Endodermal cell (in vitro differentiated cells): Measurements from ENCODE around the gene PRUNE2. TPM values are rescaled to one million over a fixed set of nuclear protein-coding genes. Genes with fewer than 3 reads are reported as not detected.

ENCODE experiments used
- DNase-seq: peaks from one replicate; pipeline ENCODE4 v3.0.0-alpha.2; 2017
- H3K27ac ChIP-seq: 2 replicates; pipeline ENCODE4 v1.5.1; 2013; ENCODE audit warnings: mild to moderate bottlenecking, low read depth, low read length, moderate library complexity
- H3K27me3 ChIP-seq: 2 replicates; pipeline ENCODE4 v1.6.1; 2013; ENCODE audit warnings: mild to moderate bottlenecking, low read length, moderate library complexity; ENCODE audit not compliant: insufficient read depth, control insufficient read depth, poor library complexity, severe bottlenecking
- H3K36me3 ChIP-seq: 2 replicates; pipeline ENCODE4 v1.7.0; 2013; ENCODE audit warnings: mild to moderate bottlenecking, low read length, moderate library complexity; ENCODE audit not compliant: control insufficient read depth, insufficient read depth
- H3K4me1 ChIP-seq: one replicate; pipeline ENCODE4 v1.7.0; 2013; ENCODE audit warnings: low read length; ENCODE audit not compliant: control insufficient read depth, insufficient read depth
- H3K4me3 ChIP-seq: 2 replicates; pipeline ENCODE4 v1.5.1; 2013; ENCODE audit warnings: mild to moderate bottlenecking, low read length, moderate library complexity
- H3K9ac ChIP-seq: 2 replicates; pipeline ENCODE4 v1.6.1; 2013; ENCODE audit warnings: mild to moderate bottlenecking, low read length, moderate library complexity; ENCODE audit not compliant: poor library complexity, severe bottlenecking; ENCODE audit errors: extremely low read depth
- H3K9me3 ChIP-seq: 2 replicates; pipeline ENCODE4 v1.6.1; 2013; ENCODE audit warnings: mild to moderate bottlenecking, low read length, moderate library complexity; ENCODE audit not compliant: control insufficient read depth
- H3K27ac Mint-ChIP-seq: 2 replicates; pipeline ENCODE4 v1.8.0; 2020; ENCODE audit warnings: mixed read lengths
- H3K27me3 Mint-ChIP-seq: 2 replicates; pipeline ENCODE4 v1.8.0; 2021; ENCODE audit warnings: mild to moderate bottlenecking, mixed read lengths; ENCODE audit not compliant: insufficient read depth
- H3K36me3 Mint-ChIP-seq: 2 replicates; pipeline ENCODE4 v1.8.0; 2020; ENCODE audit warnings: low read depth, mixed read lengths
- H3K4me1 Mint-ChIP-seq: 2 replicates; pipeline ENCODE4 v1.8.0; 2020; ENCODE audit warnings: mixed read lengths
- H3K4me3 Mint-ChIP-seq: 2 replicates; pipeline ENCODE4 v1.8.0; 2020; ENCODE audit warnings: mild to moderate bottlenecking, moderate library complexity, mixed read lengths
- H3K9me3 Mint-ChIP-seq: 2 replicates; pipeline ENCODE4 v1.8.0; 2020; ENCODE audit warnings: mild to moderate bottlenecking, mixed read lengths
- WGBS, 2 experiments: methylation state at CpG; one replicate each; pipeline versions ENCODE4 v1.1.5 to v1.1.7; 2013; ENCODE audit warnings: missing lambda C conversion rate in 2 of 2, mixed read lengths in 1 of 2; ENCODE audit not compliant: insufficient coverage in 1 of 2, insufficient read length in 1 of 2; 5-methylcytosine and 5-hydroxymethylcytosine counted together
- total RNA-seq, 2 donors: library from RNA; stranded (reverse); fragmentation: NEBNext Ultra II Directional in 1 of 2; extraction: Animal tissue kit (Norgen Biotek cat#: 25700) in 1 of 2; gene quantifications; 2 replicates in 1 of 2; 3 replicates in 1 of 2; pipeline ENCODE4 v1.2.1, GENCODE V29; 2021
- TF ChIP-seq, protein P1 (sequence below): fragments of 200-600 bp; sonication (generic); conservative IDR thresholded peaks from 2 replicates; pipeline ENCODE4 v1.5.0; 2021; ENCODE audit warnings: antibody characterized with exemption, mild to moderate bottlenecking

PRUNE2 gene
- total RNA-seq, 2 donors from 2014 or later: 4.1 to 6.8 TPM

DNA sequence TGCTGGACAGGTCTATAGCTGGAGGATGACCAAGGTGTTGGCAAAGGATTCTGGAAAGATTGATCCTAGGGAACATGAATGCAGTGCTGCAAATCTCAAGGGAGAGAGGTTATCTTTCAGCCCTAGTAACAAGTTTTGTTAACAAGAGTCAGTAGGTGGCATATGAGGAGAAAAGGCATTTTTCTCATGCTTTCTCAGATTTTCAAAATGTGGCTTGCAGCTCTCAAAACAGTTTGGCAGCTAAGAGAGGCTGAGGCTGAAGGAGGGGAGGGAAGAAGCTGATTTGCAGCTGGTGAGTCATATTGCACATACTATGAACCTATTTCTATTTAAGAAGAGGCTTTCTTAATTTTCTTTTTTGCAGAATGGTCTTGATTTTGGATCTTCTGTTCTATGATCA lies 205.9 kb downstream of the PRUNE2 start:
- no peaks in the 10 kb centered on the region for H3K36me3 ChIP-seq
- no peak overlapping the region for H3K27ac Mint-ChIP-seq
- H3K9me3 Mint-ChIP-seq: no peaks in the 10 kb centered on the region
- TF ChIP-seq, protein P1, sequence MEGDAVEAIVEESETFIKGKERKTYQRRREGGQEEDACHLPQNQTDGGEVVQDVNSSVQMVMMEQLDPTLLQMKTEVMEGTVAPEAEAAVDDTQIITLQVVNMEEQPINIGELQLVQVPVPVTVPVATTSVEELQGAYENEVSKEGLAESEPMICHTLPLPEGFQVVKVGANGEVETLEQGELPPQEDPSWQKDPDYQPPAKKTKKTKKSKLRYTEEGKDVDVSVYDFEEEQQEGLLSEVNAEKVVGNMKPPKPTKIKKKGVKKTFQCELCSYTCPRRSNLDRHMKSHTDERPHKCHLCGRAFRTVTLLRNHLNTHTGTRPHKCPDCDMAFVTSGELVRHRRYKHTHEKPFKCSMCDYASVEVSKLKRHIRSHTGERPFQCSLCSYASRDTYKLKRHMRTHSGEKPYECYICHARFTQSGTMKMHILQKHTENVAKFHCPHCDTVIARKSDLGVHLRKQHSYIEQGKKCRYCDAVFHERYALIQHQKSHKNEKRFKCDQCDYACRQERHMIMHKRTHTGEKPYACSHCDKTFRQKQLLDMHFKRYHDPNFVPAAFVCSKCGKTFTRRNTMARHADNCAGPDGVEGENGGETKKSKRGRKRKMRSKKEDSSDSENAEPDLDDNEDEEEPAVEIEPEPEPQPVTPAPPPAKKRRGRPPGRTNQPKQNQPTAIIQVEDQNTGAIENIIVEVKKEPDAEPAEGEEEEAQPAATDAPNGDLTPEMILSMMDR: no peak
- H3K4me3 ChIP-seq: no peak overlapping the region
- no peaks in the 10 kb centered on the region for H3K36me3 Mint-ChIP-seq
- no peaks in the 10 kb centered on the region for H3K27me3 ChIP-seq
- H3K9ac ChIP-seq: no peak overlapping the region
- no peaks in the 10 kb centered on the region for H3K9me3 ChIP-seq
- no peak for DNase-seq
- peaks cover 18% of the 10 kb centered on the region for H3K4me1 Mint-ChIP-seq
- peaks cover 3% of the 10 kb centered on the region for H3K27me3 Mint-ChIP-seq
- H3K27ac ChIP-seq: no peak overlapping the region
- peaks cover 6% of the 10 kb centered on the region for H3K4me1 ChIP-seq
- no peak overlapping the region for H3K4me3 Mint-ChIP-seq

DNA sequence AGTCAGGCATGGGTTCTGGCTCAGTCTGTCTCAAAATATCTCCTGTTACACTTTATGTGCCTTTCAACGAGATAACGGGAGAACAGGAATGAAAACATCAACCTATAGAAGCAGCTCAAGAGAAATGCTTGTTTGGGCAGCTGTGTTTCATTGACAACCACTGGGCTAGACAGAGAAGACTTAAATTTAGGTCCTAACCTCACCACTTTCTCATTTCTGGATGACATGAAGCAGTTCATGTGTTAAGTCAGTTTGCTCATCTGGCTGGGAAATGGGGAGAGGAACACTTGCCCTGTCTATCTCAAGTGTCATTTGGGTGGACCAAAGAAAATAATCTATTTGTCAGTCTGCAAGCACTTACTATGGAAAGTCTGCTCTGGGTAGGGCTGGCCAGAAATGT lies 208.4 kb downstream of the PRUNE2 start:
- Histone ChIP-seq H3K9me3 (no peaks in the 10 kb centered on the region), H3K4me1 (peaks cover 6% of the 10 kb centered on the region), H3K27ac (no peak overlapping the region), H3K9ac (no peak overlapping the region), H3K4me3 (no peak overlapping the region), H3K36me3 (no peaks in the 10 kb centered on the region), H3K27me3 (no peaks in the 10 kb centered on the region)
- Mint-ChIP-seq H3K9me3 (no peaks in the 10 kb centered on the region), H3K27me3 (no peaks in the 10 kb centered on the region), H3K27ac (no peak overlapping the region), H3K4me1 (peaks cover 18% of the 10 kb centered on the region), H3K4me3 (no peak overlapping the region), H3K36me3 (no peaks in the 10 kb centered on the region)
- no peak for DNase-seq
- TF ChIP-seq, protein P1: no peak
- 85 to 97% methylated on average over 2 of the region's 2 CpGs for whole genome bisulfite sequencing, 2 experiments

DNA sequence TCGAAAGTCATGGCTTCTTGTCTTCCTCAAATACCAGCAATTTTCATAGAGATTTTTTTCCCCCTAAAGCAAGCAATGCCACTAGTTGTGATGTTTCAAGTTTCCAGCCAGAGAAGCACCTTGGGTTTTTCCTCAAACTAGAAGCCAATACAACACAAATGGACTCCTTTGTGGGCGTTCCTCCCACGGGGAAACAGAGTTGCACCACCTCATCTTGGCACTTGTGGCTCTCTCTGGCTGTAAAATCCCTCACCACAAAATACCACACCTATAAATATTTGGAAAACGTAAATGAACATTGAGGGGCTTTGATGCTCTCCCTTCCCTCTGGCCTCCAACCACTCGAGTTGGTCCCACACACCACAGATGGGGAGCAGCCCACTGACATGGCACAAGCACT lies 208.8 kb downstream of the PRUNE2 start:
- Histone ChIP-seq H3K9ac (no peak overlapping the region), H3K9me3 (no peaks in the 10 kb centered on the region), H3K27me3 (no peaks in the 10 kb centered on the region), H3K27ac (no peak overlapping the region), H3K4me3 (no peak overlapping the region), H3K36me3 (no peaks in the 10 kb centered on the region), H3K4me1 (peaks cover 6% of the 10 kb centered on the region)
- Mint-ChIP-seq H3K9me3 (no peaks in the 10 kb centered on the region), H3K27me3 (peaks cover under 1% of the 10 kb centered on the region), H3K4me1 (peaks cover 19% of the 10 kb centered on the region), H3K4me3 (no peak overlapping the region), H3K27ac (no peak overlapping the region), H3K36me3 (no peaks in the 10 kb centered on the region)
- WGBS, 2 experiments: 87 to 100% methylated on average over 2 to 5 of the region's 5 CpGs
- TF ChIP-seq, protein P1: no peak
- no peak for DNase-seq
